Nephron progenitor cell (in vitro differentiated cells): ENCODE measurements around the gene UBE2V1.

Source experiments
- DNase-seq: peaks from one replicate; pipeline ENCODE4 v3.0.0; 2021
- H3K27ac Mint-ChIP-seq: 2 replicates; pipeline ENCODE4 v1.8.0; 2021; ENCODE audit warnings: mild to moderate bottlenecking, moderate library complexity, mixed read lengths
- H3K27me3 Mint-ChIP-seq: 2 replicates; pipeline ENCODE4 v1.8.0; 2021; ENCODE audit warnings: mild to moderate bottlenecking, low read depth, mixed read lengths; ENCODE audit not compliant: poor library complexity
- H3K36me3 Mint-ChIP-seq: 2 replicates; pipeline ENCODE4 v1.8.0; 2021; ENCODE audit warnings: low read depth, mixed read lengths
- H3K4me1 Mint-ChIP-seq: 2 replicates; pipeline ENCODE4 v1.8.0; 2021; ENCODE audit warnings: mixed read lengths
- H3K4me3 Mint-ChIP-seq: 2 replicates; pipeline ENCODE4 v1.8.0; 2021; ENCODE audit warnings: mild to moderate bottlenecking, moderate library complexity, mixed read lengths
- H3K9me3 Mint-ChIP-seq: 2 replicates; pipeline ENCODE4 v1.8.0; 2021; ENCODE audit warnings: mild to moderate bottlenecking, moderate library complexity, mixed read lengths
- CTCF ChIP-seq: fragments of 200-600 bp; sonication (generic); IDR thresholded peaks from 2 replicates; pipeline ENCODE4 v1.5.0; 2021; ENCODE audit warnings: antibody characterized with exemption

UBE2V1 gene

GRCh38 chr20:50032955-50033666 lies 79.8 kb downstream of the UBE2V1 start:
- peaks cover 43% of the 10 kb centered on the region for H3K4me1 Mint-ChIP-seq
- TF ChIP-seq CTCF, result no peak
- H3K27me3 Mint-ChIP-seq, result no peaks in the 10 kb centered on the region
- H3K4me3 Mint-ChIP-seq, result no peak overlapping the region
- DNase-seq, result no peak
- no peaks in the 10 kb centered on the region for H3K9me3 Mint-ChIP-seq
- H3K36me3 Mint-ChIP-seq, result no peaks in the 10 kb centered on the region
- H3K27ac Mint-ChIP-seq, result no peak overlapping the region
